ENCODE measurements around the gene TRIM10.
"Not testable (repeated sequence)": the region's sequence is repeated elsewhere in the genome, so short reads cannot be mapped to it uniquely, and the experiment has no call there.

Gene TRIM10

GRCh38 chr6:30175765-30176164 lies 14.8 kb upstream of the TRIM10 start:
- DNase-seq (ENCODE audit: low read depth in 2 of 2, low spot score in 1 of 2): no peak

GRCh38 chr6:30172681-30173080 lies 11.7 kb upstream of the TRIM10 start:
- DNase-seq (ENCODE audit: low read depth in 2 of 2, low spot score in 1 of 2): no peak

- no peak for DNase-seq (ENCODE audit: low read depth in 2 of 2, low spot score in 1 of 2)
Measured at GRCh38 chr6:30171677-30172471, 10.9 kb upstream of the TRIM10 start.

- no peak for DNase-seq (ENCODE audit: low read depth in 2 of 2, low spot score in 1 of 2)
Measured at GRCh38 chr6:30169658-30170614, 8.9 kb upstream of the TRIM10 start.

- DNase-seq (ENCODE audit: low read depth in 2 of 2, low spot score in 1 of 2): no peak
Measured at GRCh38 chr6:30168741-30169140, 7.7 kb upstream of the TRIM10 start.

- DNase-seq (ENCODE audit: low read depth in 2 of 2, low spot score in 1 of 2): no peak
Measured at GRCh38 chr6:30167101-30167500, 6.1 kb upstream of the TRIM10 start.

- not testable (repeated sequence) for DNase-seq (ENCODE audit: low read depth in 2 of 2, low spot score in 1 of 2)
Measured at GRCh38 chr6:30165238-30165637, 4.2 kb upstream of the TRIM10 start.

GRCh38 chr6:30164714-30165113 lies 3.7 kb upstream of the TRIM10 start:
- DNase-seq (ENCODE audit: low read depth in 2 of 2, low spot score in 1 of 2): no peak

- no peak for DNase-seq (ENCODE audit: low read depth in 2 of 2, low spot score in 1 of 2)
Measured at GRCh38 chr6:30163918-30164654, 3.1 kb upstream of the TRIM10 start.

GRCh38 chr6:30163090-30163917 lies 2.3 kb upstream of the TRIM10 start, which contains the start of gene TRIM15:
TRIM15 (plus strand) TSS chr6:30163546; CDS start chr6:30163685, 139 bp downstream.
- DNase-seq (ENCODE audit: low read depth in 2 of 2, low spot score in 1 of 2): no peak

GRCh38 chr6:30162265-30163089 lies 1.5 kb upstream of the TRIM10 start:
- DNase-seq (ENCODE audit: low read depth in 2 of 2, low spot score in 1 of 2): no peak

GRCh38 chr6:30160008-30160784 lies 815 bp downstream of the TRIM10 start:
- DNase-seq (ENCODE audit: low read depth in 2 of 2, low spot score in 1 of 2): no peak

- DNase-seq (ENCODE audit: low read depth in 2 of 2, low spot score in 1 of 2): no peak
Measured at GRCh38 chr6:30158475-30159040, 2.5 kb downstream of the TRIM10 start.

- DNase-seq (ENCODE audit: low read depth in 2 of 2, low spot score in 1 of 2): no peak
Measured at GRCh38 chr6:30157999-30158398, 3.0 kb downstream of the TRIM10 start.

GRCh38 chr6:30157581-30157980 lies 3.4 kb downstream of the TRIM10 start:
- no peak for DNase-seq (ENCODE audit: low read depth in 2 of 2, low spot score in 1 of 2)

- no peak for DNase-seq (ENCODE audit: low read depth in 2 of 2, low spot score in 1 of 2)
Measured at GRCh38 chr6:30156774-30157173, 4.2 kb downstream of the TRIM10 start.

GRCh38 chr6:30156262-30156599 lies 4.8 kb downstream of the TRIM10 start:
- no peak for DNase-seq (ENCODE audit: low read depth in 2 of 2, low spot score in 1 of 2)

GRCh38 chr6:30155520-30156261 lies 5.3 kb downstream of the TRIM10 start:
- DNase-seq (ENCODE audit: low read depth in 2 of 2, low spot score in 1 of 2): no peak
